GM18870 (cell line): ENCODE measurements around the gene THBD.

Experiments
- ATAC-seq: cut with Tn5 transposase; IDR thresholded peaks from one replicate; pipeline ENCODE4 v1.9.1; 2021; ENCODE audit warnings: moderate library complexity; ENCODE audit not compliant: unreplicated experiment

Gene THBD

DNA sequence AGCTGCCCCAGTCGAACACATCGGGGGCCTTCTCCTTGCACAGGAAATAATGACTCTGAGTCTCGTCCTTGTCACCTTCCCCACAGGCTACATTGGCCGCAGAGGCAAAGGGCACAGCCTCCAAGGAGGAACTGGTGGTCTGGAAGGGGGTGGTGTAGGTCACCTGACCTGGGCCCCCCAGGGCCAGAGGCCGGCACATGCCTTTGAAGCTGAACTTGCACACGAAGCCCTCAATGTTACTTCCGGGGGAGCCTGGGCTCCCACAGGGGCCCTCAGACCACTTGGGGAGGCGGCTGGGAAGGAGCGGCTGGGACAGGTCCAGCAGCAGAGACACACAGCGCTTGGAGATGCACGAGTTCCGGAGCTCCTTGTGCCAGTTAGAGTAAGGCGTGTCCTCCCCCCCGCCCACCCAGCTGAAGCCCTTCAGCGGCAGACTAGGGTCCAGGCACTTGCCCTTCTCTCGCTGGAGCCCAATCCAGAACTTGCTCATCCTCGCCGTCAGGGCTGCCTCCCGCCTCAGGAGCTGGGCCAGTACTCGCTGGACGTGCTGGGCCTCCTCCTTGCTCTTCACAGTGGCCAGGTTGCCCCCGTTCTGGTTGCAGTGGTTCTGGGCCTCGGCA is 36.1 kb upstream of the THBD start:
- no peak for ATAC-seq

DNA sequence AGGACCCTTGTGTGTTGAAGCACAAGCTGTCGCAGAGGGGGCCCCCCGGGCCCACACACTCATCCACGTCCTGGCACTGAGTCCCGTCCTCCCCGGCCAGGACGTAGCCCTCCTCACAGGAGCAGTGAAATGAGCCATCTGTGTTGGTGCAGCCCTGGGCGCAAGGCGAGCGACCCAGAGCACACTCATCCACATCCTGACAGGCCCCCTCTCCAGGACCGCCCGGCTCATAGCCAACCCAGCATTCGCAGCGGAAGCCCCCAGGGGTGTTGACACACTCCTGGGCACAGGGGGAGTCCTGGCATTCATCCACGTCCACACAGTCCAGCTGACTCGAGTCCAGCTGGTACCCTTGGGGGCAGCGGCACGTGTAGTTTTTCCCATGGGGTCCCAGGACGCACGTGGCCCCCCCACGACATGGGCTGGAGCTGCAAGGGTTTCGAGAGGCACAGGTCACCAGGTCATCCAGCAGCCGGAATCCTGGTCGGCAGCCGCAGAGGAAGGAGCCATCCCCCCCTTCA is 35.4 kb upstream of the THBD start:
- ATAC-seq = no peak

DNA sequence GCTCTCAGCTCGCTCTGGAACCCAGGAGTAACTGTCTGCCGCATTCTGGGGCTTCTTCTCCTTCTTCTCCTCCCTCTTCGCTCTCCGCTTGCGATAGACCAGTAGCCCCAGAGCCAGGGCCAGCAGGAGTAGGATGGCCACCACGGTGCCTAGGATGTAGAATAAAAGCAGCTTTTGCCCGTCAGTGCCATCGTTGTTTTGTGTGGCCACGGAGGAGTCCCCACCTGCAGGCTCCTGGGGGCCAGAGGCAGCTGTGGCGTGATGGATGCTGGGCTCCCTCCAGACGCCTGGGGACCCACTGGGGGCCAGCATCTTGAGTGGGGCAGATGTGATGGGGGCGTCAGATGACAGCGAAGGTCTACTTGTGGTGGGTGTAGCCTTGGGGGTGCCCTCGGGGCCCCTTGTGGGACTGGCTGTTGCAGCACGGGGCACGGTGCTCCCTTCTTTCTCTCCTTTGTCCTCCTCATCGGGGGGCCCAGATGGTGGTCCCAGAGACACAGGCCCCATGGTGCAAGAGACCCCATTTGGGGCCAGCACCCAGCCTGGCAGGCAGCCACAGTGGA is 34.9 kb upstream of the THBD start:
- no peak for ATAC-seq

DNA sequence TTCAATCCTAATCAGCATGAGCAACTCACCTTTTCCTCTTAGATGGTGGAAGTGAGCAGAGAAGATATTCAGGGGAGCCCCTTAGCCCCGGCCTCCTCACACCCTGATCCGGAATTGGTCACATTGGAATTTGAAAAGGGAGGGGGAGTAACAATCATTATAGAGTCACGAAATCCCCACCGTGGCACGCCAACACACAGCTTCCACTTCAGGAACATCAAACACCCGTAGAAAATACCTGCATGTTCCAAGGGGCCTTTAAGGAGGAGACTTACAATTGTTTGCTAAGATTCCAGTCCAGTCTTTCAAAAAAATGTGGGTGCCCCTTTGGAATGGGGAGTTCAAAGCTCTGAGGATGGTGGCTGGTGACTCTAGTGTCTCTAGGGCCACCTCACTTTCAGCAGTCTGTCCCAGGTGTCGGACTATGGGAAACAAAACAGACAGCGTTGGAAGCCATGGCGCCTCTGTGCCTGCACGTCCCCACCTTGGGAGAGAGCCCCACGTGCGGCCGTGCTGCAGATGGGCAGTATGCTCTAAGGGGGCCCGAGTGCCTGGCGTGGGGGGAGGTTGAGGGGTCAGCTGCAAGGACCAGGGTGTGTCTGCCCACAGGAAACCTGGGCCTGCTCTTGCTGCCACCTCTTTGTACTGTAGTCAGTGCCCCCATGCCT is 34.2 kb upstream of the THBD start:
- ATAC-seq = no peak

DNA sequence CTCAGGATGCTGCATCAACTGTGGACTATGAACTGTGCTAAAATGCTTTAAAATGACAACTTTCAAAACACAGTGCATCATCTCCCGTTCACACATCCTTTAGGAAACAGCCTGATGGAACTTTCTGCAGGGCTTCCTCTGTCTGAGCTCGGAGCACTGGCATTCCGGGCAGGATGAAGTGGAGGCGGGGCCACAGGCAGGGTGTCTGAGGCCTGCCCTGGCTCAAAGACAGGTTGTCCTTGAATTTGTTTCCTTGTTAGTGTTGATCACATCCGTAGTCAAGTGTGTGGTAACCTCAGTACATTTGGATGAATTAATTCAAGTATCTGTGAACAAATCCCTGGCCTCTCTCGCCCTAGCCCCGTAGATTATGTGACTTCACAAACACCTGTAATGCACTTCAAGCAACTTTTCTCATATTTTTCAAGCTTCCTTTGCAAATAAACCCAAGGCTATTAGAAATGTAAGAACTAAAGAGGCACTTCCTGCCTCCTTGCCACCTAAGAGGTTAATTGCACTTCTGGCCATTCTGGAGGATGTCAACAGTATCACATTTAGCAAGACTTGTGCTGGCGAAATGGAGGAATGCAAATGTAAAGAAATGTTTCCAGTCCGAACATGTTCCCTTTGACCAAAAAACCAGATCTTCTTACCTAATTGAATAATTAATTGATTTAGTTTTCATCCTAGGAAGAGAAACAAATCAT is 33.5 kb upstream of the THBD start:
- no peak for ATAC-seq

DNA sequence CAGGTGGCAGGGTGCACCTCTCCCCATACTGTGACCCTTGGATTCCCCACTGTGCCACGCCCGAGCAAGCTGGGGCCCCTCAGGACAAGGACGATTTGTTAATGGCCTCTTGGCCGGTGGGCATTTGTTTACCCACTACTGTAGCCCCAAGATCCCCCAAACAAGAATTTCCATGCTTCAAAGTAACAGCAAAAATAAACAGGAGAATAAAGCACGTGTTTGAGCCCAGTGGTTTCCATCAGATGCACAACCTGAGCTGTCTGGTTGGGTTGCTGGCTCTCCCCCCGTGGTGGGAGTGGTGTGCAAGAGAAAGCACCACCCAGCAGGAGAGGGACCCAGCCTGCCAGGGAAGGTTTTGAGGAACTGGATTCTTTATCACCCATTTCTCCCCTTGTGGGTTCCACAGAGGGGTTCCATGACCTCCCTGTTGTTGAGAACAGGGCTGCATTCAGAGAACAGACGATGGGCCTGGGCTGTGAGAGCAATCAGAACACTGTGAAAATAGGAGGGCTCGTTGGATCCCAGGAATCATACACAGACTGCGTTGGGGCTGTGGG is 31.9 kb upstream of the THBD start:
- ATAC-seq = no peak

DNA sequence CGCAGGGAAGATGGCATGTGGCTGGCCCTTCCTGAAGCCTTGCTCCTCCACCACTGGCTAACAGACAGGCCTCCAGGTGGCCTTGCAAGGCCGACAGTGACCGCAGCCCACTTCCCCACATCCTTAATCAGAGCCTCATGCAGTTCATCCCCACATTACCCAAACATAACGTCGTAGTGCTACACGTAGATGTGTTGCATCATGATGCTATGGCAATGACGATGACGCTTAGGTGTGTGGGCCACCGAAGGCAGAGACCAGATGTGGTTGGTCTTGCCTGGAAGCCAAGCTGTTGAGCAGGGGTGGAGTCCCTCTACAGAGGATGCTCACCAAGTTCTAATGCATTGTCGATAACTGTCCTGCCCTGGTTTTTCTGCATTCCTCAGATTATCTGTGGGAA is 31.0 kb upstream of the THBD start:
- ATAC-seq = no peak

DNA sequence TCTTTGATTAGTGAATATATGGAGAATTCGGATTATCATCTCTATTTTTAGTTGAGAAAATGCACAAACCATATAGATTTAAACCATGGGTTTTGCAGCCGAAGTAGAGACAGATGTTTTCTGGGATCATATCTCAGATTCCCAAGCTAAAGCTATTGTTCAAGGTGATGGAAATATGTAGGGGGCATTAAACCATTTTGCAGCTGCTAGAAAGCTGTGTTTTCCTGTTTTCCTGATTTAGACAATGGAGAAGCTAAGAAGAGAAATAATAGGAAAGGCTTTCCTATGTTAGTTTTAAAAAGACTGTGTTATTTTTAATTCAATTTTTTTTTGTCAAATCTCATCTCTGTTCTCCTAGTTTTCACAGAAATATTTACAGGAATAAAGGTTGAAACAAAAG is 30.5 kb upstream of the THBD start:
- no peak for ATAC-seq

DNA sequence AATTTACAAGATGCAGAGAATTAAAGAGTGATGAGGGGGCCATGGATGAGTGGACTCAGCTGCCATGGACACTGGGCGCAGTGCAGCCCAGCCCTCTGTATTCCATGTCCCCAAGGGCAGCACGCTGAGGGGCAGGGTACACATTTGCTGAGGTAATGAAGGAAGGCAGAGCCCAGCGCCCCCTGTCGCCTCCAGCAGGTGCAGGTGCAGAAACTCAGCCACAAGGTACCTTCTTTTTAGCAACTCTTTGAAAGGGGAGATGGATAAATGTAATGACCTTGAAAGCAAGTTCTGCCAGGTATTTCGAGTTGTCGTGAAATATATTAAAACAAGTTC is 29.5 kb upstream of the THBD start:
- ATAC-seq = no peak

DNA sequence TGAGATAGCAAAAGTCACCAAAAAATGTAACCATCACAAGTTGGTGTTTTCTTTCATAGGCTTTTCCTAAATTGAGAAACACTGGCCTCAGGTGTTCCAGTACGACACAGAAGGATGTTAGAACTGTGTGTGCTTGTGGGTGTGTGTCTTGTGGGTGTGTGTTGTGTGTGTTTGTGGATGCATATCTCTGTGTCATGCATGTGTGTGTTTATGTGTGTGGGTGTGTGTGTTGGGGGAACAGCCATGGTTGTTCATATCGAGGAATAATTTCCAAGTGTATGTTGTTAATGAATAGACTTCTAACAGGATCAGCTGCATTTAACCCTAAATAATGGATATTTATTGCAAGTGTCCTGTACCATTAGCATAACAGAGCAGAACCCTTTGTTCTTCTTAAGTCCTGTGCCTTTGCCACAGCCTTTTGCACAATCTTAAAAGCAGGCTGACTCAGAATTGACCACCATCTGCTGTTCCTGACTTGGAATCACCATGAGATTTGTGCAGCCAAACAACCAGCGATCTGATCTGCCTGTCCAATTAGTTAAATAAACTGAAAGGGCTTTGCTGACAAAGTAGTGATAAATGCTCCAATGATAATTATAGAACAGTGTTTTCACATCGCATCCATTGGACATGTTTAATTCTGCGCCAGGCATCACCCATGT is 29.0 kb upstream of the THBD start:
- no peak for ATAC-seq

DNA sequence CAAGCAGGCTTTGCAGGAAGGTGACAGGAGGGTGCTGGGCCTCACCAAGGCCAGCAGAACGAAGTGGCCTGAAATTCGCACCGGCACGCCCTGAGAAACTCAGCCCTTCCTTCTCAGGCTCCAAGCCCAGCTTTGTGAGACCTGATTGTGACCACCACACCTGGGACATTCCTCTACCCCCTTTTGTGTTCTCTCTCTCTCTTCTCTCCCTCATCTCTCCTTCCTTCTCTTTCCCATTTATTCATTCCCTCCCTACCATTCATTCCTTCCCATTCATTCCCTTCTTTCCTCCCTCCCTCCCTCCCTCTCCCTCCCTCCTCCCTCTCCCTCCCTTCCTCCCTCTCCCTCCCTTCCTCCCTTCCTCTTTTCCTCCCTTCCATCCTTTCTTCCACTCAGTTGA is 27.8 kb upstream of the THBD start:
- no peak for ATAC-seq

DNA sequence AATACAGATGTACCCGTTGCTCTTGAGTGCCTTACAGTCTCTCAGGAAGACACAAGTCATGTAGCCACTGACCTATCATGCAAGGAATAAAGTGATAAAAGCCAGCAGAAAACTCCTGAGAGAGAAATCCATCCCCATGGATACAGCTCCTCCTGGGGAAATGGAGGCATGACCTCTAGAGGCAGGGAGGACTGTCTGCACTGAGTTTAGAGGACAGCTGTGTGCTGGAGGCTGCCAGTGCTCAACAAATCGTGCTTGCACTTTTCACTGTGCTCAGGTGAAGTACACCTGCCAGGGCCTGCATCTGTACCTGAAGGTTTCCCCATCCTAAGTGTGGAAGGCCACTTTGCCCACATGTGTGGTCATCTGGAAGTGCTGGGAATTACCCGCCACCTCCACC is 24.6 kb upstream of the THBD start:
- ATAC-seq = no peak

DNA sequence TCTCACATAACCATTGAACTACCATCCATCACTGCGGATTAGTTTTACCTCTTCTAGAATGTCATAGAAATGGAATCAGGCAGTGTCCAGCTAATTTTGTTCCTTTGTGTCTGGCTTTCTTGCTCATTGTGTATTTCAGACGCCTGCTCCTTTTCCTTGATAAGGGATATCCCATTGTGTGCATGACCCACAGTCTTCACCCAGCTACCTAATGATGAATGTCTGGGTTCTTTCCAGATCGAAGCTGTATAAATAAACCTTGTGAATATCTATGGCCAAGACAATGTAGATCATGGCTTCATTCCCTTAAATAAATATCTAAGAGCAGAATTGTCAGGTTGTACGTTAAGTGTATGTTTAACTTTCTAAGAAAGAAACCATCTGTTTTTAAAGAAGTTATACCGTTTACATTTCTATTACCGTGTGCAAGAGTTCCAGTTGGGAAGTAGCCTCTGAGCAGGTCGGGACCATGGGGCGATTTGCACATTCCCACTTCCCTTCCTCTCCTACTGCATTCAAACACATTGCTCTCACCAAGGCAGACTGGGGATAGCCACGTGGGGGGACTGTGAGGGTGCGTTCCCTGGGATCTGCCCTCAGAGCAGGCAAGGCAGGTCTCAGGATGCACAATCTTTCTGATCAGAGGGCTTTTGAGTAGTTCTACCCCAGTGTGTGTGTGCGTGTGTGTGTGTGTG is 23.6 kb upstream of the THBD start:
- no peak for ATAC-seq

DNA sequence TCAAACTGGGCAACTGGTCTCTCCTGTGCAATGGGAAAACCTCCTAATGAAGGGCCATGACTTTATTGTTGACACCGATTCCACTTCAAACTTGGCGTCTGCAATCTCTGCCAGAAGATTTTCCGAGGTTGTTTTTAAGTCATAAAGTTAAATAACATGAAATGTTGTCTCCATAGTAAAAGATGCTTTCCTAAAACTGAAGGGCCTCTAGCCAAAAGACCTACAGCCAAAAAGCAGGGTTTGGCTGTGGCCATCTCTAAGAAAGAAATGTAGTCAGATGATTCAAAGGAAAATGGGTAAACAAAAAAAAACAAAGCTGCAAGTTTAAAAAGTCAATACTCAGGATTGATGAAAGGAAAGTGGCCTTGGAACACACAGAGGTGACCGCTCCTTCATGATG is 22.5 kb upstream of the THBD start:
- ATAC-seq = no peak

DNA sequence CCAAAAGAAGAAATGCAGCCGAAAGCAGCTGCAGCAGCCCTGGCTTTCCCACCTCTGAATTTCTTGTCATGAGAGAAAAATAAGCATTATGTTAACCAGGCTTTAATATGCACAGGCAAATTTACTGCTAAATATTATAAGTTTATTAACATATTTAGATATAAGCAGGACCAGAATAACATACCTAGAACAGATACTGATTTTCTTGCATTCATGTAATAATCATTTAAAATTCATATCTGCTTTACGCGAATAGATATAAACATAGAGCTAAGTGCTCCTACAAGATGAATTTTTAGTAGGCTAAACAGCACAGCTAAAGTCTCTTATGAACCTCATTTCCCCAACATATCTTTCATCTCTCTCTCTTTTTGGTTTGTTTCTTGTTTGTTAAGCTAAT is 21.9 kb upstream of the THBD start:
- no peak for ATAC-seq

DNA sequence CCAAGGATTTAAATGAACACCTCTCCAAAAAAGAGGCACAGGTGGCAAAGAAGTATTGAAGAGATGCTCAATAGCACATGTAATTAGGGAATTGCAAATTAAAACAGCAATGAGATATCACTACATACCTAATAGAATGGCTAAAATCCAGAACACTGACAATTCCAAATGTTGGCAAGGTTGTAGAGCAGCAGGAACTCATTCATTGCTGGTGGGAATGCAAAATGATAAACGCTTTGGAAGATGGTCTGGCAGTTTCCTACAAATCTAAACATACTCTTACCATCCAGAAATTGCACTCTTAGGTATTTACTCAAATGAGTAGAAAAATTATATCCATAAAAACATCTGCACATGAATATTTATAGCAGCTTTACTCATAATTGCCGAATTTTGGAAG is 19.6 kb upstream of the THBD start:
- ATAC-seq = no peak

DNA sequence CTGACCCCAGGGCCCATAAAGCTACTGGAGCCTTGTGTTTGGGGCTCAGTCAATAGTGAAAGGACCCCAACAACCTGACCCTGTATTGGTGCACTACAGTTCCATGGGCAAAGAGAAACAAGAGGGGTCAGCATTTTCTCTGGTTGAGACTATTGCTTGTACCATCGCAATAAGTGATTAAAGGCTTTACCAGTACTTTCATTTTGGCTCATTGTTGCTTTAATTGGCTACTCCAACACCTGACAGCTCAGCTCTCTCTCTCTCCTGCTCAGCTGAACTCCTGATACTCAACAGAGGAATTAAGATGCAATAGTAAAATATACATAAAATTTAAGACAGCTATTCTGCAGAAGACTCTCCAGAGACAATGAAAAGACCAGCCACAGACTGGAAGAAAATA is 18.8 kb upstream of the THBD start:
- ATAC-seq = no peak

DNA sequence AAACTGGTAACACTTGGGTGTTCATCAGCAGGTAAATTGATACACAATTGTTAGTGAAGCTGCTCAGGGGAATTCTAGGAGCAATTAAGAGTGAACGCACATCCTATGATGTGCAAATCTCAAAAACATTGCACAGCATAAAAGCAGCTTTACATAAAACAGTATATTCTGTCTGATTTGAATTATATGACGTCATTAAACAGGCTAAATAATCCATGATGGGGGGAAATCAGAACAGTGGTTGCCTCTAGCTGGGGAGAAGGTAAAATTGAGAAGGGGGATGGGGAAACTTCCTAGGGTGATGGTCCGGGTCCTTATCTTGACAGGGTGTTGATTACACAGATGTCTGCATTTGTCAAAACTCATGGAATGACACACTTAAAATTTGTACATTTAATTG is 17.3 kb upstream of the THBD start:
- no peak for ATAC-seq

DNA sequence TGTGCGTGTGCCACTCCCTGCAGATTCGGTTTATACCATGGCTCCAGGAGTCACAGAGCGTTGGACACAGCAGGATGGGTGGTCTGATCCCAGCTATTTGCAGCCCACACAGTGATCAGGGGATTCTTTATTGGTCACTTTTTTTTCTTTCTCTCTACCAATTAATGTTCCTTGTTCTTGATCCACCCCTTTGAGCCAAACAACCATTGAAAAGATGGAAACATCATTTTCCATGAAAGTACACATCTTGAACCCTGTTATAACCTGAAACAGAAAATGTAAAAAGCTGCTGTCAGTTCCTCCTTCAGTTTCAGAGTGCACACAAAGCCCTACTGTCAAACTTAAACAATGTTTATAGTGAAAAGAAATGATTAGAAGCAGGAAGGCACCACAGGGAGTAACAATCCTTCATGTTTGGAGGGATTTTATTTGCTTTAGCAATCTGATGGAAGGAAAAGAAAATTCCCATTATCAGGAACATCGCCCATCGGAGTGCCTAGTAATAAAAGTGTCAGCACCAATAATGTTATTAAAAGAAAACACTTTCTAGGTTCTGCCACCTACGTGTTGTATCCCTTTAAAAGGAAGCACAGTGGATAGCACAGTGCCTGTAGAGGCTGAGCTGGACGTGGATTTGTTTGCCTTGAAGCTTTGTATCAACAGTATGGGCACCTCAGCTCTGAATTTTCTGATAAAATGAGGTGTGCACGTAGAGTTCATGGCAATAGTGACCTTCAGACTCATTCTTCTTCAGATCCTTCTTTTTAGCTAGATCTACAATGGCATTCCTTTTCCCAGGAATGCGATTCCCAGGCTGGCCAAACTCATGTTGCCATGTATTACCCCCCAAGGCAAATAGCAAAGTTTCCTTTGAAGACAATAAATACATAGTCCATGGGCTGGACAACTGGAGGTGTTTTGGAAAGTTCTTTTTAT is 16.1 kb upstream of the THBD start:
- ATAC-seq = no peak

DNA sequence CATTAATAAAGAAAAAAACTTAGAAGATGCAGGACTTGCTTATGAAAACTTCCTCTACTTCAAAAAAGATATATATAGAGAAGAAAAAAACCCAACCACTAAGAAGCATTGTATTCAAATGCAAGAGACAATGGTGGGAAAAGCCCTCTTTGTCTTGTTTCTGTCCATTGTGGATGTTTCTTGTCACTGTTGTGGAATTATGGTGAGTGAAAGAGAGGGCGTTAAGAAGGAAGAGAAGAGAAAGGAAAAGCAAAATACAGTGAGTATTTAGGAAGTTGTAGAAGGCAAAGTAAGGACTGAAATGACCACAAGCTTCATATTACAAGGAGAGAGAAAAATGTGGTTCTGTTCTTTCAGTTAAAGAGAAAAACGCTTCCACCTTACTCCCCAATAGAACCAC is 14.1 kb upstream of the THBD start:
- ATAC-seq = no peak
